ENCODE measurements around the gene PNPLA2.

Gene PNPLA2

DNA sequence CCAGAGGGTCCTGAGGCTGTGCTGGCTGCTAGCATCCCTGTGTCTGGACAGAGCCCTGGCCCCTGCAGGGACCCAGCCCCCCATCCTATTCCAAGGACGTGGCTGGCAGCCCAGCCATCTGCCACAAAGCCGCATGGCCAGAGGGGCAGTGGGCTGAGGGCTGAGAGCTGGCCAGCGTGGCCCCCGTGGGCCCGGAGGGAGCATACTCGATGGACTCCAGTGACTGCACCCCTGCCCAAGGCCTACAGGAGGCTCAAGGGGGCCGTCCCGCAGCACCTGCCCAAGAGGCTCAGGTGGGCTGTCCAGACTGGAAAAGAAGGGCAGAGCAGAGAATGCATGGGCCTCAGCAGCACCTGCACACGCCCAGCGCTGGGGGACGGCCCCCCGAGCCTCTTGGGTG, 37.1 kb downstream of the PNPLA2 start:
- Histone ChIP-seq H3K27ac (ENCODE audit: low read depth, low read length, poor library complexity, severe bottlenecking) (no peak overlapping the region), H3F3A (ENCODE audit: insufficient read depth, low read length) (no peaks in the 10 kb centered on the region), H3K9me3 (ENCODE audit: low read length) (no peaks in the 10 kb centered on the region), H3K36me3 (ENCODE audit: insufficient read depth, low read length) (no peaks in the 10 kb centered on the region), H3K4me1 (ENCODE audit: insufficient read depth, low read length, severe bottlenecking) (peaks cover 7% of the 10 kb centered on the region), H3K9me2 (ENCODE audit: low read depth, low read length) (no peaks in the 10 kb centered on the region), H3K27me3 (ENCODE audit: insufficient read depth, low read length) (no peaks in the 10 kb centered on the region; the same call in 1 of the 2 replicates), H2AFZ (ENCODE audit: low read length) (no peak overlapping the region), H3K79me2 (ENCODE audit: insufficient read depth, low read length) (no peaks in the 10 kb centered on the region), H3K9ac (ENCODE audit: low read length) (no peak overlapping the region), H3K4me2 (ENCODE audit: low read length) (no peak overlapping the region), H4K20me1 (ENCODE audit: insufficient read depth, low read length) (no peaks in the 10 kb centered on the region), H3K4me3 (ENCODE audit: low read depth, low read length, poor library complexity, severe bottlenecking) (no peak overlapping the region)
- TF ChIP-seq, protein P1, sequence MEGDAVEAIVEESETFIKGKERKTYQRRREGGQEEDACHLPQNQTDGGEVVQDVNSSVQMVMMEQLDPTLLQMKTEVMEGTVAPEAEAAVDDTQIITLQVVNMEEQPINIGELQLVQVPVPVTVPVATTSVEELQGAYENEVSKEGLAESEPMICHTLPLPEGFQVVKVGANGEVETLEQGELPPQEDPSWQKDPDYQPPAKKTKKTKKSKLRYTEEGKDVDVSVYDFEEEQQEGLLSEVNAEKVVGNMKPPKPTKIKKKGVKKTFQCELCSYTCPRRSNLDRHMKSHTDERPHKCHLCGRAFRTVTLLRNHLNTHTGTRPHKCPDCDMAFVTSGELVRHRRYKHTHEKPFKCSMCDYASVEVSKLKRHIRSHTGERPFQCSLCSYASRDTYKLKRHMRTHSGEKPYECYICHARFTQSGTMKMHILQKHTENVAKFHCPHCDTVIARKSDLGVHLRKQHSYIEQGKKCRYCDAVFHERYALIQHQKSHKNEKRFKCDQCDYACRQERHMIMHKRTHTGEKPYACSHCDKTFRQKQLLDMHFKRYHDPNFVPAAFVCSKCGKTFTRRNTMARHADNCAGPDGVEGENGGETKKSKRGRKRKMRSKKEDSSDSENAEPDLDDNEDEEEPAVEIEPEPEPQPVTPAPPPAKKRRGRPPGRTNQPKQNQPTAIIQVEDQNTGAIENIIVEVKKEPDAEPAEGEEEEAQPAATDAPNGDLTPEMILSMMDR (IDR thresholded peaks at IDR 0.05; ENCODE audit: low read length): no peak
- no peak for TF ChIP-seq EZH2 (IDR thresholded peaks at IDR 0.05; ENCODE audit: borderline replicate concordance, low read length)

DNA sequence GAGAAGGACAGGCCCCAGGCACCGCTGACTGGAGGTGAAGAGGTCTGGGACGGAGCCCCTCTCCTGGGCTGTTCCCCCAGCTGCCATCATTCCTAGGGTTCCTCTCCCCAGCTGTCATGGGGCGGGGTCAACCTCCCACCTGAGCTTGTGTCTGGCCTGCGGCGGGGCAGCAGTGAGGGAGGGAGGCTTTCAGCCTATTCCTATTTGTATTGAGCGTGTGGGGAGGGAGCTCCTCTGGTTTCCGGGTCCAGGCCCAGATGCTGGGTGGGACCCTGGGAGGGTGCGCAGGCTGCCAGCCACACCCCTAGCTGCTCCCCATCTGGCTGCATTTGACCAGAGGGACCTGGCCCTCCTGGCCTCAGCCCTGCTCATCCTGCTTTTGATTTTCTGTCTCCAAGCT, 37.7 kb downstream of the PNPLA2 start:
- Histone ChIP-seq H4K20me1 (ENCODE audit: insufficient read depth, low read length) (no peaks in the 10 kb centered on the region), H2AFZ (ENCODE audit: low read length) (no peak overlapping the region), H3K4me2 (ENCODE audit: low read length) (no peak overlapping the region), H3K79me2 (ENCODE audit: insufficient read depth, low read length) (no peaks in the 10 kb centered on the region), H3K27ac (ENCODE audit: low read depth, low read length, poor library complexity, severe bottlenecking) (no peak overlapping the region), H3K4me1 (ENCODE audit: insufficient read depth, low read length, severe bottlenecking) (peaks cover 6% of the 10 kb centered on the region), H3K9me3 (ENCODE audit: low read length) (no peaks in the 10 kb centered on the region), H3K9me2 (ENCODE audit: low read depth, low read length) (no peaks in the 10 kb centered on the region), H3F3A (ENCODE audit: insufficient read depth, low read length) (no peaks in the 10 kb centered on the region), H3K4me3 (ENCODE audit: low read depth, low read length, poor library complexity, severe bottlenecking) (no peak overlapping the region), H3K27me3 (ENCODE audit: insufficient read depth, low read length) (no peaks in the 10 kb centered on the region; the same call in 1 of the 2 replicates), H3K9ac (ENCODE audit: low read length) (no peak overlapping the region), H3K36me3 (ENCODE audit: insufficient read depth, low read length) (no peaks in the 10 kb centered on the region)
- TF ChIP-seq, protein P1 (IDR thresholded peaks at IDR 0.05; ENCODE audit: low read length): no peak
- TF ChIP-seq EZH2 (IDR thresholded peaks at IDR 0.05; ENCODE audit: borderline replicate concordance, low read length): no peak

DNA sequence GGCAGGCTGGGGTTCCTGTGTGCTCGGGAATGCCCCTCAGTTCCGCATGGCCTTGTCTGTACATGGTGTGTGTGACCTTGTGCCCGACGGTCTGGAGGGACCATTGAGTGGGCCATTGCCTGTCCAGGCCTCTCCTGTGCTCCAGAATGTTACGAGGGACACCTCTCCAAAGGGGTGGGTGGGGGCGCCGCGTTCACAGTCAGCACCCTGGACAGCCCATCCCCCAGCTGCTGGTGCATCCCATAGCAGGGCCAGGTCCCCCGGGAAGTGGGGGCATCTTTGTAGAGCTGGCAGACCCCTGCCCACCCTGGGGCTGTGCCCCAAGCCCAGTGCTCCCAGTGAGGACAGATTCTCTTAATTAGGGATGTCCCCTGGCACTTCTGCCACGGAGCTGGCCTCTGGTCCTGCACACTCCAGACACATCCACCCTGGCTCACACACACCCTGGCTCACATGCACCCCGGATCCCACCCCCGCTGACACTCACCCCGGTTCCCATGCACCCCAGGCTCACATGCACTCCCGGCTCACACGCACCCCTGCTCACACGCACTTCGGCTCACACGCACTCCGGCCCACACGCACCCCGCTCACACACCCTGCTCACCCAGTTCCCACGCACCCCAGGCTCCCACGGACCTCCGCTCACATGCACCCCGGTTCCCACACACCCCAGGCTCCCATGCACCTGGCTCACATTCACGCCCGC, 39.5 kb downstream of the PNPLA2 start:
- TF ChIP-seq EZH2 (IDR thresholded peaks at IDR 0.05; ENCODE audit: borderline replicate concordance, low read length): no peak
- TF ChIP-seq, protein P1 (IDR thresholded peaks at IDR 0.05; ENCODE audit: low read length): no peak
- no peak overlapping the region for H3K27ac ChIP-seq (ENCODE audit: low read depth, low read length, poor library complexity, severe bottlenecking)
- no peaks in the 10 kb centered on the region for H3K9me3 ChIP-seq (ENCODE audit: low read length)
- H3F3A ChIP-seq (ENCODE audit: insufficient read depth, low read length): no peaks in the 10 kb centered on the region
- no peaks in the 10 kb centered on the region for H3K79me2 ChIP-seq (ENCODE audit: insufficient read depth, low read length)
- peaks cover 6% of the 10 kb centered on the region for H3K4me1 ChIP-seq (ENCODE audit: insufficient read depth, low read length, severe bottlenecking)
- H2AFZ ChIP-seq (ENCODE audit: low read length): no peak overlapping the region
- H4K20me1 ChIP-seq (ENCODE audit: insufficient read depth, low read length): no peaks in the 10 kb centered on the region
- H3K27me3 ChIP-seq (ENCODE audit: insufficient read depth, low read length): no peaks in the 10 kb centered on the region
- no peaks in the 10 kb centered on the region for H3K36me3 ChIP-seq (ENCODE audit: insufficient read depth, low read length)
- H3K4me2 ChIP-seq (ENCODE audit: low read length): no peak overlapping the region
- no peak overlapping the region for H3K4me3 ChIP-seq (ENCODE audit: low read depth, low read length, poor library complexity, severe bottlenecking)
- H3K9ac ChIP-seq (ENCODE audit: low read length): no peak overlapping the region
- no peaks in the 10 kb centered on the region for H3K9me2 ChIP-seq (ENCODE audit: low read depth, low read length)
